ENCODE measurements around the gene PFKFB2.

Gene PFKFB2

GRCh38 chr1:207128336-207128921 is 75.4 kb downstream of the PFKFB2 start:
- H3K4me3 ChIP-seq (ENCODE audit: low read depth, low read length) = no peak overlapping the region
- TF ChIP-seq CTCF (IDR thresholded peaks at IDR 0.05; ENCODE audit: low read depth, low read length, missing control alignments) = no peak
- DNase-seq (ENCODE audit: low read depth) = no peak

- no peak for TF ChIP-seq CTCF (IDR thresholded peaks at IDR 0.05; ENCODE audit: low read depth, low read length, missing control alignments)
- DNase-seq (ENCODE audit: low read depth) = no peak
- H3K4me3 ChIP-seq (ENCODE audit: low read depth, low read length) = no peak overlapping the region
Measured at GRCh38 chr1:207129053-207129452, 76.0 kb downstream of the PFKFB2 start.
